ENCODE measurements around the gene TFF1.

TFF1 gene

DNA sequence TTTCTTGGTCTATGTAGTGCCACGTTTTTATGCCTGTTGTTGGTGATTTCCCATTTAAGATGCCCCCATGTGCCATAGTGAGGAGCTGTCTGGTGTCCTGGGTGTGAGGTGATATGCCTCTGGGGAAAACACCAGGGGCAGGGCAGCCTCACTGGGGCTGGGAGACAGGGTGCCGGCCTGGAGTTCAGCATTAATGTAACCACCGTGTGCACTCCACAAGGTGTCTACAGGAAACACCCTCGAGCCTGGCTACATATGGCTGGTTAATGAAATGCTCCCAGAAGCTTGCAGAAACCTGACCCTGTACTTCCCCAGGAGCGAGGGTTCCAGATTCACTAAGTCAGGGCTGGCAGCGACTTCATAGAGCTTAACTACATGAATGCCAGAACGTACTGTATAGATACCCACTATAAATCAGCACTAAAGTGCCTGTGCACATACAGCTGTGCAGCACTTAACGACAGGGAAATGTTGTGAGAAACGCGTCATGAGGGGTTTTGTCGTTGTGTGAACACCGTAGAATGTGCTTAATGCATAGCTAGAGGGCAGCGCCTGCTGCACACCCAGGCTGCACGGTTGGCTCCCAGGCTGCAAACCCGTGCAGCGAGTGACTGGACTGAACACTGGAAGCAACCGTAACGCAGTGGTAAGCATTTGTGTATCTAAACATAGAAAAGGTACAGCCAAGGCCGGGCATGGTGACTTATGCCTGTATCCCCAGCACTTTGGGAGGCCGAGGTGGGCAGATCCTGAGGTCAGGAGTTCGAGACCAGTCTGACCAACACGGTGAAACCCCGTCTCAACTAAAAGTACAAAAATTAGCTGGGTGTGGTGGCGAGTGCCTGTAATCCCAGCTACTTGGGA lies 25.9 kb downstream of the TFF1 start:
- DNase-seq, result no peak

DNA sequence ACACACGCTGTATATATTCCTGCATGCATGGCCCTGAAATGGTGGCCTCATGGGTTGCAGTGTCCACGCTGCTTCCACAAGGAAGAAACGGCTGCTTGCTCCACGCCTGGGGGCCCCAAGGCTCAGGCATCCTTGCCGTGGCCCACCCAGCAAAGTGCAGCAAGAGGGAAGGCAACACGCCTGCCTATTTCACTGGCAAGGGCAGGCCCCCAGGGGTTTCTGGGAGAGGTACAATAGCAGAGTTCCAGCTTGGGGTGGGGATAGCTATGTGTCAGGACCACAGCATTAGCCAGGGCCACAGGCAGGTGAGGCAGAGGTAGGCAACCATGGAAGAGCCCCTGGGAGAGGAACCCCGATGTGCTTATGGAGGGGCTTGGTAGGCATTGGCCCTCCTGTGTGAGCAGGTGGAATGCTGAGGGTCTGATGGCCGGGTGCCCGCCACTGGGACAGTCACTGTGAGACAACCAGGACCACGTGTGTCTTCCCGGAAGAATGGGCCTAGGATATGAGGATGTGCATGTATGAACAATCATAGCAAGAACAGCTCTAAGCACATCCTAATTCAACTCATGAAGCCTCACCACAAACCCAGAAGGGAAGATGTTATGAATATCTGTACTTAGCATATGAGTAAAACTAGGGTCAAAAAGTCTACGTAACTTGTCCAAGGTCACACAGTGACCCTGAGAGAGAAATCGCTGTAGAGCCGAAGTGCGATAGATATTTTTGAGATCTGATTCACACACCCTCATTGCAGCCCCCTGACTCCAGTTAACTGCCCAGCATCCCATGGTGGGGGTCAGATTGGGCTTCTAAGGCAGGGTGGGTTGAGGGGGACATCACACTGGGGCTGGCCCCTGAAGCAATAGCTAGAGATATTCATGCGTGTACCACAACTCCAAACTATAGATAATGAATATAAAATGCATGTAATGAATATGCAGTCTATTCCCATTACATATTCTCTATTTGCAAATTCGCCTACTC lies 27.3 kb downstream of the TFF1 start:
- no peak for DNase-seq

- DNase-seq, result peak; percentile 28
Measured at GRCh38 chr21:42337830-42338728, 28.3 kb downstream of the TFF1 start.

- DNase-seq, result no peak
Measured at GRCh38 chr21:42337276-42337675, 29.1 kb downstream of the TFF1 start.

DNA sequence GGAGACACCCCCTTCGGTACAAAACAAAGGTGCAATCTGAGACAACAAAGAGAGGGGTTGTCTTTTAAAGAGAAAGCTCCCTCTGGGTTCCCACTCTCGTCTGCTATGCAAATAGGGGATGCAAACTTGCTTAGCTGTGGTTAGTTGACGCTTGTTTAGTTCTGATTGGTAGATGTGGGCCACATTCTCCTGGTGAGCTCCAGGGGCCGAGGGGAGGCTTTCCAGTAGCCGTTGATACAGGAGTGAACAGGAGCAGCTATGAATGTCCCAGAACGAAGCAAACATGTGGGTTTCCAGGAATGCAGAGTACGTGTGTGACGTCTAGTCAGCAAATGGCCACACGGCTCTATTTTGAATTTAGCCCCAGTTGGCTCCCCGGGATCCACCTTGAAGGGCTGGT lies 30.3 kb downstream of the TFF1 start:
- DNase-seq, result no peak

DNA sequence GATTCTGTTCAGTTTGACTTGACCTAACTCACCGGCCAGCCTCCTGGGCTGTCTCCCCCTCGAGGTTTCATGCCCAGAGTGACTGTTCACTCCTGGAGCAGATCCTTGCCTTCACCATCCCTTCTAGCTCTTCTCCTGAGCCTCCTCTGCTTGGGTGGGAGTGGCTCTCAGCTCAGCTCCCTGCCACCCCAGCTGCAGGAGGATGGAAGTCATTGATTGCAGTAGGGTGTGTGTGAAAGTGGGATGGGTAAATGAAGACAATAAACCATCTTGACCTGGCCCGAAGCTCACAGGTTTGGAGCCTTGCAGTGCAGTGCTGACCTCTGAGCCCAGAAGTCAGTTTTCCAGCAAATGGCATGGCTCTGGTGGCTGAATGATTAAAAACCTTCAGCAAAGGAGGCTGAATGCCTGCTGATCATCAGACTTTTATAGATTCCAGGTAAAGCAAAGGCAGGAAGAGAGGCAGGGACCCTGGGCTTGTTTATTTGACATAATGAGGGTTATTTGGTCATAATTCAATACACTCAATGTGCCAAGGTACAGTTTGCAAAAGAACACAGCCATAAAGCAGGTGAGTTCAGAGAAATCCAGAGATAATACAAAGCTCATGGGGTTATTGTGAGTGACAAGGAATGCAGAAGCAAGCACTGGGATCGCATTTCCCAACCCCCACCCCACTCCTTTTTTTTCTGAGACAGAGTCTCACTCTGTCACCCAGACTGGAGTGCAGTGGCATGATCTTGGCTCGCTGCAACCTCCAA lies 33.6 kb downstream of the TFF1 start:
- DNase-seq, result no peak

GRCh38 chr21:42331660-42332059 lies 34.7 kb downstream of the TFF1 start:
- DNase-seq, result no peak

- no peak for DNase-seq
Measured at GRCh38 chr21:42330380-42331371, 35.7 kb downstream of the TFF1 start.

DNA sequence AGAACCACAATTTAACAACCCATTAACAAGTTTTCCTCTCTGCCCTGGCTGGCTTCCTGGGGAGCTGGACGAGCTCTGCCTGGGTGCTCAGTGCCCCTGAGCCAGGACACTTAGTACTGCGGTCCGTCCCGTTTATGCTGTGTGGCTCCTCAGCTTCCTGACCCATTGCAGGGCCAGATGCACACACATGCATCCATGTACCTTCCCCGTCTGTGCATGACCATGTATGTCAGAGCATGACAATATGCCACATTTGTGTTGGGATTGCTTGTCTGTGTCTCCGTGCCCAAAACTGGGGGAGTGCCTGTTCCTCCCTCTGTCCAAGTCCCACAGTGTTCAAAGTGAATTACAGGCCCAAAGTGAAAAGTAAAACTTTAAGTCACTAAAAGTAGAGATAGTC lies 41.4 kb downstream of the TFF1 start:
- DNase-seq, result no peak

DNA sequence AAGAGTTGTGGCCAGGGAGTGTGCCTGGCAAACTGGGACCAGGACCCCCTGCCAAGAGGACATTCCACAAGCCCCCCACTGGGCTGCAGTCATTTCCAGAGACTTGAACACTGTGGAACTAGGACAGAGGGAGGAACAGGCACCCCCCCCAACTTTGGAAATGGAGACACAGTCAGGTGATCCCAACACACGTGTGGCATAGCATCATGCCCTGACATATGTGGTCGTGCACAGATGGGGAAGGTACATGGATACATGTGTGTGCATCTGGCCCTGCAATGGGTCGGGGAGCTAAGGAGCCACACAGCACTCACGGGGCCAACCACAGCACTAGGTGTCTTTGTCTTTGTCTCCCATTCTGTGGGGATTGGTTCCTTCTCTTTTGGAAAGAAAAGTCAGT lies 44.5 kb downstream of the TFF1 start:
- DNase-seq, result no peak

DNA sequence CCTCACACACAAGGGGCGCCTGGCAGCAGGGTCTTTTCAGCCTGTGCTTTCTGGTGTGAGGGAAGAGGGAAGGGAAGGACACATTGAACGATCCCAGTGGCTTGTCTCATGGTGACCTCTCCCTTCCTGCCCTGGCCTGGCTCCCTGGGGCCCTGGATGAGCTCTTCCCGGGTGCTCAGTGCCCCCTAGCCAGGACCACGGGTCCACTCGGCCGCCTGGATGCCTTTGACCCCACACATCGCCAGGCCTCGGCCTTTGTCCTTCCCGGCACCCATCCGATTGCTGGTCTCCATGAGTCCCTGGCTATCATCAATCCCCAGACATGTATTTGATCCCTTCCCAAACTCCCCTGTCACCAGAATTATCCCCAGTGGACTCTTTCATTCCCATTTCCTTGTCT lies 45.1 kb downstream of the TFF1 start:
- DNase-seq, result no peak

DNA sequence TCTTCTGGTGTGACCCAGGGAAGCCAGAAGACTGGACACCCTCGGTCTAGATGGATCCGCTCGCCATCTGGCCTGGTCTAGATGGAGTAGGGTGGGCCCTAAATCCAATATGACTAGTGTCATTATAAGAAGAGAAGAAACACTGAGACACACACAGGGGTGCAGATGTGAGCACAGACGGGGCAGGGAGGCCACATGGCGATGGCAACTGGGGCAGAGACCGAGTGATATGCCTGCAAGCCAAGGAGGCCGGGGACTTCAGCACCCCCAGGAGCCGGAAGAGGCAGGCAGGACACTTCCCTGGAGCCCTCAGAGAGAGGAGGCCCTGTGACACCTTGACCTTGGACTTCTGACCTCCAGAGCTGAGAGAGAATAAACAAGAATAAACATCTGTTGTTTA lies 45.5 kb downstream of the TFF1 start:
- no peak for DNase-seq

DNA sequence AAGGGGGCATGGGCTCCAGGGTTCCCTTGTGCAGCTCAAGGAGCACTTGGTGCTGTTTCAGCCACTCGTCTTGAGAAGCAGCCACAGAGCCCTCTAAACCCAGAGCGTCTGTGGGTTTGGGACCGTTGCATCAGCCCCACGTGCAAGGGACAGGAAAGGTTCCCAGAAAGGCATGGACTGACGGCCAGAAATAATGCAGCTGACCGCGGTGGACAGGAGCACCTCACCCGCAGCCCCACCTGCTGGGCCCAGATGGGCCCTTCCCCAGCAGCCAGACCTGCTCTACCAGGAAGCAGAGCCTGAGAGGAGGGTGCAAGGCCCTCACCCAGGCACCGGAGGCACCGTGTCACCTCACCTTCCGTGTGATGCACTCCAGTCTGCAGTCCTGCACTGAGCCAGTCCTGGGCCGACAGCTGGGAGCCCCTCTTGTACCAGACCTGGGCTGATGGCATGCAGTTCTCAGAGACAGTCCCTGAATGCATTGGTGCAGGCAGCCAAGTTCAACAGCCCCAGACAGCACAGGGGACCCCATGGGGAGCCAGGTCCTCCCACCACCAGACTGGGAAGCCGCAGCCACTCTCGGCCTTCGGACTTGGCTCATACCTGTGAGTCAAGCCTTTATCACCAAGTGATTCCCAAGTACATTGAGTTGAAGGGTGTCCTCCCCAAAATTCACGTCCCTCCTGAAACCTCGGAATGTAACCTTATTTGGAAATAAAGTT lies 46.3 kb downstream of the TFF1 start:
- peak; percentile 62 for DNase-seq

GRCh38 chr21:42319376-42319775 lies 47.0 kb downstream of the TFF1 start:
- peak; percentile 73 for DNase-seq

DNA sequence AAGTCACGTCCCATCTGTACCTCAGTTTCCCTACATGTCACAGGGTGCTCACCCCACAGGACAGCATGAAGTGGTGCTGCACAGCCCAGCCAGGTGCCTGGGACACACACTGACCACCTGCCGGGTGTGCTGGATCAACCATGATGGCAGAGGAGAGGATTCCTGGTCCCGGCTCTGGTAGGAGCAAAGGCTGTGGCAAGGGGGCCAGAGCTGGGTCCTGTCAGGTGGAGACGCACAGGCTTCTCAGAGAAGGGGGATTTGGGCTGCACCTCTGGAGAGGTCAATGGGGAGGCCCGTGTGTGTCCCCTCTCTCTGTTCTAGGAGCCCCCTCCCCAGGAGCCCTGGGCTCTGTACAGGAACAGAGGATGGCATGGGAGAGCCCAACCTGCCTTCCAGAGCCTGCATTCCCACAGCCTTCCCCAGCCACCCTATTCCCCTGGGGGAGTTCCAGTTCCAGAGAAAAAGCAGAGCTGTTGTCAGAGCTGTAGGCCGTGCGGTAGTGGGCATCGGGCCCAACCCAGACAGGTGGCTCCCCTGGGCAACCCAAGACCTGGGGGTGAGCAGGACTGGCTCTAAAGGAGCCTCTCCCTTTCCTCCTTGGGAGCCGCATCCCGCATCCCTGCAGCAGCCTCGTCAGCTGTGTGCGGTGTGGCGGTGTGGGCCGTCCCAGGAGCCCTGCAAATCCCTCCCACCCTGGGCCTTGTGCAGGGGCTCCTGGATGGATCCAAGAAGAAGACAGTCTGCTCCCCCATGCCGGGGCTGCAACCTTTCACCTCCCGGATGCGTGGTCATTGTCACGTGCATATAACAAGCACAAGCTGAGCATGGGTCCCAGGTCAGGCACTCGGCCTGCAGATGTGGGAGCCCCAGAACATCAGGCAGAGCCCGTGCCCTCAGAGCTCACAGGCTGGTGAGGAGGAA lies 48.2 kb downstream of the TFF1 start:
- DNase-seq, result no peak

- no peak for DNase-seq
Measured at GRCh38 chr21:42317341-42317741, 49.0 kb downstream of the TFF1 start.

DNA sequence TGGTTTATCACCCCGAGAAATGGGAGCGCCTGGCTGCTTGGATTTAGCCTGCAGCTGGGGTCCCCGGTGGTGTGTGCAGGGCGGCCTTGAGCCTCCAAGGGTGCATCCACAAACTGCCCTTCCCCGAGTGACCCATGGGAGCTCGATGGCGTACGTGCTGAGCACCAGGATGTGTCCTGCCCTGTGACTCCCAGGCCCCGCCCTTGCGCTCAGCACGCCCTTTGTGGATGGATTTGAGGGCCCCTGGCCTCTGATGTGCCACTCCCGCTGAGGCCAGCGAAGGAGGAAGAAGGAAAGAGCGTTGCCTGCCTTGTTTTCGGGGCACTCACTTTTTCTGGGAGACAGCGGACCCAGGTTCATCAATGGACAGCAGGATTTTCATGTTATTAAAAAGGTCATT lies 49.4 kb downstream of the TFF1 start:
- no peak for DNase-seq

DNA sequence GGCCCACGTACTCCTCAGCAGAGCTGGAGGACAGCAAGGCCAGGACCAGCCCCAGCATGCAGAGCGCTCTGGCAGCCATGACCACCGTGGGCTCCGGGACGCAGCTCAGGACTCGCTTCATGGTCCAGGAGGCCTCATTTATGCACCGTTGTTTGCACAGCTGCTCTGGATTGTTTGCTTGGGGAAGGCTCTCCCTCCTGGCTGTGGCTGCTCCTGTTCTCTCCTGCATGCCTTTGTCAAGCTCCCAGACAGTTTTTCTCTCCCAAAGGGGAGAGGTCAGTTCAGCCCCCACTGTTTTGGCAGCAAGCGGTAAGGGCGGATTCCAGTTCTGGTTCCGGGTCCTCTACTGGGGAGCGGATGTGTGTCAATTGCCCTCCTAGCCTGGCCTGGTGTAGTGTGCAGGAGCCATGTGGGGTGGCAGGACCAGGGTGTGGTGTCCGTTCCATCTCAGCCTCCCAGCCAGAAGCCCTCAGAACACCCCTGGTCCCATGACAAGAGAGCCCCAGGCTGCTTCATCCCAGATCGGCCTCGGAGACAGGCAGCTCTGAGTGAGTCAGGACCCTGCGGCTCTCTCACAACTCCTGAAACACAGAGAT lies 50.9 kb downstream of the TFF1 start, which contains the start of gene TFF3:
Gene TFF3, minus strand, starts transcription at position 114 of the 596 bp plus-strand sequence. Its CDS starts 35 bp downstream, at position 79.
- DNase-seq, result no peak
